ENCODE data around the gene RC3H1. TPM values are rescaled to one million over a fixed set of nuclear protein-coding genes. Genes with fewer than 3 reads are reported as not detected.
"Not testable (repeated sequence)": the region's sequence is repeated elsewhere in the genome, so short reads cannot be mapped to it uniquely, and the experiment has no call there.

RC3H1 gene
- total RNA-seq, 4 donors from 2014 or later, result 19.7 to 26.2 (median 22.9) TPM

DNA sequence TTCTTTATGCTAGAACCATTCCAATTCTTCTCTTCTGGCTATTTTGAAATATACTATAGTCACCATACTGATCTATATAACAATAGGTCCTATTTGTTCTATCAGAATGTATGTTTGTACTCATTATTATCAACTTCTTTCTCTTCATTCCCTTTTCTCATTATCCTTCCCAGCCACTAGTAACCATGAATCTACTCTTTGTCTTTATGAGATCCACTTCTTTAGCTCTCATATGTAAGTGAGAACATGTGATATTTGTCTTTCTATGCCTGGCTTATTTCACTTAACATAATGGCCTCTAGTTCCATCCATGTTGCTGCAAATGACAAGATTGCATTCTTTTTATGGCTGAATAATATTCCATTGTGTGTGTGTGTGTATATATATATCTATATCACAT, 31.7 kb upstream of the RC3H1 start:
- Histone ChIP-seq H3K4me1 (no peaks in the 10 kb centered on the region), H3K36me3 (no peaks in the 10 kb centered on the region), H3K9me3 (no peaks in the 10 kb centered on the region), H3K4me3 (no peak overlapping the region), H3K27me3 (no peaks in the 10 kb centered on the region), H3K27ac (no peak overlapping the region)
- no peak for TF ChIP-seq POLR2A (IDR thresholded peaks at IDR 0.05)
- TF ChIP-seq EP300 (IDR thresholded peaks at IDR 0.05), result no peak
- TF ChIP-seq, protein P1, sequence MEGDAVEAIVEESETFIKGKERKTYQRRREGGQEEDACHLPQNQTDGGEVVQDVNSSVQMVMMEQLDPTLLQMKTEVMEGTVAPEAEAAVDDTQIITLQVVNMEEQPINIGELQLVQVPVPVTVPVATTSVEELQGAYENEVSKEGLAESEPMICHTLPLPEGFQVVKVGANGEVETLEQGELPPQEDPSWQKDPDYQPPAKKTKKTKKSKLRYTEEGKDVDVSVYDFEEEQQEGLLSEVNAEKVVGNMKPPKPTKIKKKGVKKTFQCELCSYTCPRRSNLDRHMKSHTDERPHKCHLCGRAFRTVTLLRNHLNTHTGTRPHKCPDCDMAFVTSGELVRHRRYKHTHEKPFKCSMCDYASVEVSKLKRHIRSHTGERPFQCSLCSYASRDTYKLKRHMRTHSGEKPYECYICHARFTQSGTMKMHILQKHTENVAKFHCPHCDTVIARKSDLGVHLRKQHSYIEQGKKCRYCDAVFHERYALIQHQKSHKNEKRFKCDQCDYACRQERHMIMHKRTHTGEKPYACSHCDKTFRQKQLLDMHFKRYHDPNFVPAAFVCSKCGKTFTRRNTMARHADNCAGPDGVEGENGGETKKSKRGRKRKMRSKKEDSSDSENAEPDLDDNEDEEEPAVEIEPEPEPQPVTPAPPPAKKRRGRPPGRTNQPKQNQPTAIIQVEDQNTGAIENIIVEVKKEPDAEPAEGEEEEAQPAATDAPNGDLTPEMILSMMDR (IDR thresholded peaks at IDR 0.05), result no peak
- DNase-seq (ENCODE audit: low spot score in 2 of 2), result no peak

DNA sequence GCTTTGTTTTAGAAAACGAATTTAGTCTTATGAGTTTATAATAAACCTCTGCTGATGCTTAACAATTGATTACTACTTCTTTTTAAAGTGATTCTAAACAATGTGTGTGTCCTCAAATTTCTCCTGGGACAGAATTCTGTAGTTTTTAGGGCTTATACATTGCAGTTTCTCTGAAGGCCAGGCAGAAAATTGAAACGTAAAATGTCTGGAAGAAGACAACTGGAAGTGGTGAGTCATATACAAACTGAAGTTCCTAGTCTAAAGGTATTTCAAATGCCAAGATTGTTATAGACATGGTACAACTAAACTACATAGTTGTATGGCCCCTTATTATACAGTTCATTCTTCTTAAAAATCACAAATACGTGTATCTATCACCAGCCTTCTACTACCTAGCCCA, 30.5 kb upstream of the RC3H1 start:
- no peaks in the 10 kb centered on the region for H3K9me3 ChIP-seq
- H3K27ac ChIP-seq, result peak overlapping the region in 3 of 4 donors; percentile 26 to 83 (median 82)

DNA sequence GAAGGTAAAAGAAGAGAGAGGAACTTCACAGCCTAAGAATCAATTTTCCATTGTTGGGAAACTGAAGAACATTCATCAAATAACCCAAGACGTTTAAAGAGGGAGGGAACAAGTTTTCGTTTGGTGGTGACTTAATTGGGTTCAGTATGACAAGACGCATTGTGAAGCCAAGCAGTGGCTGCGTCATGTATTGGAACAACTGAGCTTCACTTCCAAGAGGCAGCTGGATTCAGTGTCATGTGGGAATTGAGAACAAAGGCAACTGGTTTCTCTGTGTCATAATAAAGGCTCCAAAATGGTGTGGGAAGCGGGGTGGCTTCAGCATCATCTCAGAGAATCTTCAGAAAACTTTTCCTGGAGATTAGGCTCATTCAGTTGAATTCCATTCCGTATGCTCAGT, 29.8 kb upstream of the RC3H1 start:
- Histone ChIP-seq H3K4me1 (no peaks in the 10 kb centered on the region), H3K4me3 (no peak overlapping the region), H3K27me3 (no peaks in the 10 kb centered on the region), H3K36me3 (no peaks in the 10 kb centered on the region), H3K27ac (peak overlapping the region; percentile 0 to 85 (median 54)), H3K9me3 (no peaks in the 10 kb centered on the region)
- 31 to 38% methylated on average over 6 of the region's 6 CpGs for WGBS, 2 donors
- DNase-seq (ENCODE audit: low spot score in 2 of 2), result peak; percentile 37 to 51
- TF ChIP-seq, protein P1 (IDR thresholded peaks at IDR 0.05), result no peak
- TF ChIP-seq EP300 (IDR thresholded peaks at IDR 0.05) (peak in 1 of 2 donors; percentile 79), POLR2A (IDR thresholded peaks at IDR 0.05) (no peak)

More for the DNA sequence above, 30.5 kb upstream of the RC3H1 start:
- Histone ChIP-seq H3K27me3 (no peaks in the 10 kb centered on the region), H3K36me3 (no peaks in the 10 kb centered on the region), H3K4me3 (no peak overlapping the region), H3K4me1 (no peaks in the 10 kb centered on the region)
- no peak for DNase-seq (ENCODE audit: low spot score in 2 of 2)
- TF ChIP-seq POLR2A (IDR thresholded peaks at IDR 0.05) (no peak), EP300 (IDR thresholded peaks at IDR 0.05) (no peak)
- TF ChIP-seq, protein P1 (IDR thresholded peaks at IDR 0.05), result no peak
- 55 to 58% methylated on average over 3 of the region's 3 CpGs for WGBS, 2 donors

DNA sequence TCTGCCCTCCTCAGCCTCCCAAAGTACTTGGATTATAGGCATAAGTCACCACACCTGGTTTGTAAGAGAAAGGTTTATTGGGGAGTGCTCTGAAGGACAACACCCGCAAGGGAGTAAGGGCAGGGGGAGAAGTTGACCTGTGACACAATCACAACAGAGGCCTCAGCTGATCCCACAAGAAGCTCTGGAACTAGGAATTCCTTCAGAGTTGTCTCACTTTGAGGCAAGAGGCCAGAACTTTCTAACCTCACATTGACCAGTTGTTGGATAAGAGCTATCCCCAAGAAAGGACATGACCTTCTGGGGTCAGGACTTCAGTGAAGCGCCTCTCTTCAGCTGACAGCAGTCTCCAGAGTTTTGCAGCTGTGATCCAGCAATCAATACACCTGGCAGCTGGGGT, 27.4 kb upstream of the RC3H1 start:
- no peaks in the 10 kb centered on the region for H3K36me3 ChIP-seq
- H3K4me1 ChIP-seq, result no peaks in the 10 kb centered on the region
- no peak overlapping the region for H3K4me3 ChIP-seq
- 81 to 82% methylated on average over 2 of the region's 2 CpGs for WGBS, 2 donors
- DNase-seq (ENCODE audit: low spot score in 2 of 2), result no peak
- H3K27me3 ChIP-seq, result no peaks in the 10 kb centered on the region
- no peak overlapping the region for H3K27ac ChIP-seq
- no peaks in the 10 kb centered on the region for H3K9me3 ChIP-seq
- TF ChIP-seq POLR2A (IDR thresholded peaks at IDR 0.05) (no peak), EP300 (IDR thresholded peaks at IDR 0.05) (no peak)
- TF ChIP-seq, protein P1 (IDR thresholded peaks at IDR 0.05), result no peak

DNA sequence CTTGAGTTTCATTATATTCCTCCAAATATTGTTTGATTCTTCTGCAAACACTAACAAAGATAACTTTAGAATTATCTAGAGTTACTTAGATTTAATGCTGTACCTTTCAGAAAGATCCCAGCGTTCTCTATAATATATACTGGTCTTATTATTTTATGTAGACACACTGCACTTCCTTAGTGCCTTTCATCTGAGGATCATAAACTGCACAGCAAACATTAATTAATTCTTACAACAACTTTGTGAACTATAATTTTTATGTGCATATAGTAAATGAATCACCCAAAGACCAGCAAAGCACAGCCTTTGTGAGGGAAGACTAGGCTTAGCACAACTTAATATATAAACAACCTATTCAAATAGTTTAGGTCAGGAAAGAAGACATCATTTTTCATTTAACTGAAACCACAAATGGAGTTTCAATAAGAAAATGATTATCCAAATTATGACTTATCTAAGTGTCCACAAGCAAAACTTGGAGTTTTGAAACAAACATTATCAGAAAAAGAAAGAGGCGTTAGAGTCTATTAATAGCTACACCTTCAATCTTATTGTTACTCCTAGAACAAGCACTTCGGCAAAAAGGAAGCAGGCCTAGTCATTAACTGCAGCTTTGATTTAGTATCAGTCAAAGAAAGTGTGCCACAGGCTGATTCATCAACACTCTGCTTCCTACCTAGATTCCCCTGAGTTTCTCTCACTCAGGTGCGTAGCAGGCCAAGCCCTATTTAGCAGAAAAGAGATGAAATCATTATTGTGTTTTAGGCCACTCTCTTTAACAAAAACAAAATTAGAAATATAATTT, 22.5 kb upstream of the RC3H1 start:
- TF ChIP-seq EP300 (IDR thresholded peaks at IDR 0.05), result no peak
- TF ChIP-seq, protein P1 (IDR thresholded peaks at IDR 0.05), result no peak
- no peak for TF ChIP-seq POLR2A (IDR thresholded peaks at IDR 0.05)
- H3K9me3 ChIP-seq, result no peaks in the 10 kb centered on the region
- no peaks in the 10 kb centered on the region for H3K27me3 ChIP-seq
- H3K4me3 ChIP-seq, result no peak overlapping the region
- no peak for DNase-seq (ENCODE audit: low spot score in 2 of 2)
- no peaks in the 10 kb centered on the region for H3K36me3 ChIP-seq
- whole genome bisulfite sequencing, 2 donors, result 72% methylated on average over 4 of the region's 4 CpGs
- no peak overlapping the region for H3K27ac ChIP-seq
- no peaks in the 10 kb centered on the region for H3K4me1 ChIP-seq

DNA sequence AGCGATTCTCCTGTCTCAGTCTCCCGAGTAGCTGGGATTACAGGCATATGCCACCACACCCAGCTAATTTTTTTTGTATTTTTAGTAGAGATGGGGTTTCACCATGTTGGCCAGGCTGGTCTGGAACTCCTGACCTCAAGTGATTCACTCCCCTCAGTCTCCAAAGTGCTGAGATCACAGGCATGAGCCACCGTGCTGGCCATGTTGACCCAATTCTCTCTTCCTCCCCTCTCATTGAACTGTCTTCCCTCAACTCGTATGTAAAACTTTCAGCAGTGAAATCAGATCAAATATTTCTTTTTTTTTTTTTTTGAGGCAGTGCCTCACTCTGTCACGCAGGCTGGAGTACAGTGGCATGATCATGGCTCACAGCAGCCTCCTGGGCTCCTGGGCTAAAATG, 20.4 kb upstream of the RC3H1 start:
- not testable (repeated sequence) for H3K36me3 ChIP-seq; DNase-seq (ENCODE audit: low spot score in 2 of 2); H3K27me3 ChIP-seq; H3K9me3 ChIP-seq; H3K27ac ChIP-seq; H3K4me3 ChIP-seq; H3K4me1 ChIP-seq
- WGBS, 2 donors, result 66 to 73% methylated on average over 5 of the region's 5 CpGs
